Measurements from ENCODE around the gene LAIR1.

The LAIR1 gene

DNA sequence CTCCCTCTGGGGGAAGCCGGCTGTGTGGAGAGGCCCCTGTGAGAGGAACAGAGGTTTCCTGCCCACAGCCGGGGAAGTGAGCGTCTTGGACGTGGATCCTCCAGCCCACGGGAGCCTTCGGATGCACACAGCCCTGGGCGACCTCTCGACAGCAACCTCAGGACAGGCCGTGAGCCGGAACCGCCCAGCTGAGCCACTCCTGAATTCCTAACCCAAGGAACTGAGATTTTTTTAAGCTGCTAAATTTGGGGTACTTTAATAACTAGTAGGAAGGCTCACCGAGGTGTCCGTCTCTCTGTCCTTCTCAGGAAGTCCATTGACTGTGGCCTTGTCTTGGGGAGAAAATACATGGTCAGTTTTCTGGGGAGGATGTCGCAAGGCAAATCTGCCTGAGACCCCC is 9.1 kb downstream of the LAIR1 start:
- Histone ChIP-seq H3K27me3 (ENCODE audit: insufficient read depth, insufficient read length) (no peaks in the 10 kb centered on the region), H3K9ac (ENCODE audit: insufficient read length, low read depth) (no peak overlapping the region), H3K4me3 (ENCODE audit: insufficient read length, low read depth) (no peak overlapping the region), H3K4me1 (ENCODE audit: insufficient read depth, insufficient read length) (peaks cover 2% of the 10 kb centered on the region), H3K9me3 (ENCODE audit: insufficient read depth, low read length) (no peaks in the 10 kb centered on the region), H3K36me3 (ENCODE audit: insufficient read depth, insufficient read length, low read length) (no peaks in the 10 kb centered on the region)
- TF ChIP-seq YY1 (IDR thresholded peaks at IDR 0.05; ENCODE audit: insufficient read depth, insufficient read length) (no peak), ZNF274 (IDR thresholded peaks at IDR 0.05; ENCODE audit: low read depth, low read length) (no peak)
- no peak for DNase-seq (ENCODE audit: low read depth, low spot score)

DNA sequence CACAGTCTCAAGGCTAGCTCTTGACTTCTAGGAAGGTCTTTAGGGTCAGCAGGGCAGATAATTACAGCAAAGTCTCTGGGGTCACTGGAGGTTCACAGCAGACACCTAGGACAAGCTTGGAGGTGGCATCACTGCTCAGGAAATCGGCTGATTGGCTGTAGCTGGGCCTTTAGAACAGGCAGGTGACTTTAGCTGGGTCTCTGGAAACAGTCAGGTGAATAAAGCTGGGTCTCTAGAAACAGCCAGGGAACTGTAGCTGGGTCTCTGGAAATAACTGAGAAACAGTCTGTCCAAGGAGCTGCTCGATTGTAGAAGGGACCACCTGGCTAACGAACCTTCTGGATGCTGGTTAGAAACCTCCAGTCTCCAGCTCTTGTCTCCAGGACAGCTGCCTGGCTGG is 10.0 kb downstream of the LAIR1 start:
- Histone ChIP-seq H3K36me3 (ENCODE audit: insufficient read depth, insufficient read length, low read length) (no peaks in the 10 kb centered on the region), H3K9me3 (ENCODE audit: insufficient read depth, low read length) (no peaks in the 10 kb centered on the region), H3K4me1 (ENCODE audit: insufficient read depth, insufficient read length) (peaks cover 2% of the 10 kb centered on the region), H3K4me3 (ENCODE audit: insufficient read length, low read depth) (no peak overlapping the region), H3K9ac (ENCODE audit: insufficient read length, low read depth) (no peak overlapping the region), H3K27me3 (ENCODE audit: insufficient read depth, insufficient read length) (peaks cover 7% of the 10 kb centered on the region)
- TF ChIP-seq SUZ12 (IDR thresholded peaks at IDR 0.05; ENCODE audit: extremely low read depth, insufficient read depth, insufficient read length) (no peak), YY1 (IDR thresholded peaks at IDR 0.05; ENCODE audit: insufficient read depth, insufficient read length) (no peak), ZNF274 (IDR thresholded peaks at IDR 0.05; ENCODE audit: low read depth, low read length) (no peak)
- no peak for DNase-seq (ENCODE audit: low read depth, low spot score)

DNA sequence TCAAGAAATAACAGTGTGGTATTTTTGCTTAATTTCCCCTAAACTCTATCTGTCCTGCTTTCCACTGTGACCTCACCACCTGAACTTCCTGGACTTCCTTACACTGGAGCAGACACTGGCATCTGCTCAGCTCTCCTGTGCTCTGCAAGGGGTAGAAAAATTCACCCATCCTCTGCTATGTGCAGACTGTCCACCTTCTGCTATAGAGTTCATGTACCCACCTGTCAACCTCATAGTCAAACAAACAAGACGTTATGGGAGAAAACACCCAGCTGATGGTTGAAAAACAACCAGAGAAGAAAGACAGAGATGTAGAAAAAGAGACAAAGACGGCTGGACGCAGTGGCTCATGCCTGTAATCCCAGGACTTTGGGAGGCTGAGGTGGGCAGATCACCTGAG is 12.2 kb downstream of the LAIR1 start:
- DNase-seq (ENCODE audit: low read depth, low spot score): no peak
- peaks cover 16% of the 10 kb centered on the region for H3K27me3 ChIP-seq (ENCODE audit: insufficient read depth, insufficient read length)
- H3K4me1 ChIP-seq (ENCODE audit: insufficient read depth, insufficient read length): peaks cover 2% of the 10 kb centered on the region
- H3K4me3 ChIP-seq (ENCODE audit: insufficient read length, low read depth): no peak overlapping the region
- H3K36me3 ChIP-seq (ENCODE audit: insufficient read depth, insufficient read length, low read length): no peaks in the 10 kb centered on the region
- H3K9ac ChIP-seq (ENCODE audit: insufficient read length, low read depth): no peak overlapping the region
- TF ChIP-seq YY1 (IDR thresholded peaks at IDR 0.05; ENCODE audit: insufficient read depth, insufficient read length) (no peak), ZNF274 (IDR thresholded peaks at IDR 0.05; ENCODE audit: low read depth, low read length) (no peak), SUZ12 (IDR thresholded peaks at IDR 0.05; ENCODE audit: extremely low read depth, insufficient read depth, insufficient read length) (no peak)
- H3K9me3 ChIP-seq (ENCODE audit: insufficient read depth, low read length): no peaks in the 10 kb centered on the region

DNA sequence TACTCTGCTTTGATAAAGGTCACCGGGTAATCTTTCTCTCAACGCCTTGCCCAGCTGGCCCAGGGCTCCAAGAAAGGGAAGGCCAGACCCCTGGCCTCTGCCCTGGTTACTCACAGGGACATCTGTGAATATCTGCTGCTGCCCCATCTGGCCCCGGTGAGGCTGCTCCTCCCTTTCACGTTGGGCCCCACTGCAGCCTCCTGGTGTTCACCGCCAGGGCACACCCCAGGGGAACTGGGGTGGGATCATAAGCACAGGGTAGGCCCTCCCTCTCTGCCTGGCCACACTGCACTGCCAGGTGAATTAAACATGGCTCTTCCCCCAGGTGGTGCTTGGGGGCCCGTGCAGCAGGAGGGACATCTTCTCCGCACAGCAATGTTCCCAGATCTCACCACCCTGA is 12.7 kb downstream of the LAIR1 start:
- DNase-seq (ENCODE audit: low read depth, low spot score): no peak
- H3K9me3 ChIP-seq (ENCODE audit: insufficient read depth, low read length): no peaks in the 10 kb centered on the region
- no peak overlapping the region for H3K4me3 ChIP-seq (ENCODE audit: insufficient read length, low read depth)
- peaks cover 20% of the 10 kb centered on the region for H3K27me3 ChIP-seq (ENCODE audit: insufficient read depth, insufficient read length)
- no peak overlapping the region for H3K9ac ChIP-seq (ENCODE audit: insufficient read length, low read depth)
- no peaks in the 10 kb centered on the region for H3K36me3 ChIP-seq (ENCODE audit: insufficient read depth, insufficient read length, low read length)
- TF ChIP-seq ZNF274 (IDR thresholded peaks at IDR 0.05; ENCODE audit: low read depth, low read length): no peak
- TF ChIP-seq SUZ12 (IDR thresholded peaks at IDR 0.05; ENCODE audit: extremely low read depth, insufficient read depth, insufficient read length): no peak
- no peak for TF ChIP-seq YY1 (IDR thresholded peaks at IDR 0.05; ENCODE audit: insufficient read depth, insufficient read length)
- no peaks in the 10 kb centered on the region for H3K4me1 ChIP-seq (ENCODE audit: insufficient read depth, insufficient read length)

DNA sequence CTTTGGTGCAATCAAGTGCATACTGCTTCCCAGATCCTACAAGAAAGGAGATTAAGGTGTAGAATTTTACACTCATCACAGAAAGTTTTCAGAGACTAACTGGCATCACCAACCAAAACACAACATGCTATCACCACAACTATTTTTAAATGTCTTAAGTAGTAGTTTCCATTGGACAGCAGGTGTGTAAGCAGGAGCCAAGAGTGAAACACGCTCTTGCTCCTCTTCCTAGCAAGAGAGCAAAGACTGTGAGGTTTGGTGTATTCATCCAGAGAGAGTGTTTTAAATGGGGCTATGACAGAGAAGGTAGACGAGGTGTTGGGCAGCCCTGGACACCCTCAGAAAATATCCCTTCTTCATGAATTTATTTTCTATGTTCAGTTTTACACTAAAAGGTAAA is 13.3 kb downstream of the LAIR1 start:
- H3K4me1 ChIP-seq (ENCODE audit: insufficient read depth, insufficient read length): no peaks in the 10 kb centered on the region
- H3K27me3 ChIP-seq (ENCODE audit: insufficient read depth, insufficient read length): peaks cover 22% of the 10 kb centered on the region
- H3K4me3 ChIP-seq (ENCODE audit: insufficient read length, low read depth): no peak overlapping the region
- DNase-seq (ENCODE audit: low read depth, low spot score): no peak
- no peaks in the 10 kb centered on the region for H3K9me3 ChIP-seq (ENCODE audit: insufficient read depth, low read length)
- H3K36me3 ChIP-seq (ENCODE audit: insufficient read depth, insufficient read length, low read length): no peaks in the 10 kb centered on the region
- TF ChIP-seq SUZ12 (IDR thresholded peaks at IDR 0.05; ENCODE audit: extremely low read depth, insufficient read depth, insufficient read length) (no peak), YY1 (IDR thresholded peaks at IDR 0.05; ENCODE audit: insufficient read depth, insufficient read length) (no peak), ZNF274 (IDR thresholded peaks at IDR 0.05; ENCODE audit: low read depth, low read length) (no peak)
- no peak overlapping the region for H3K9ac ChIP-seq (ENCODE audit: insufficient read length, low read depth)

DNA sequence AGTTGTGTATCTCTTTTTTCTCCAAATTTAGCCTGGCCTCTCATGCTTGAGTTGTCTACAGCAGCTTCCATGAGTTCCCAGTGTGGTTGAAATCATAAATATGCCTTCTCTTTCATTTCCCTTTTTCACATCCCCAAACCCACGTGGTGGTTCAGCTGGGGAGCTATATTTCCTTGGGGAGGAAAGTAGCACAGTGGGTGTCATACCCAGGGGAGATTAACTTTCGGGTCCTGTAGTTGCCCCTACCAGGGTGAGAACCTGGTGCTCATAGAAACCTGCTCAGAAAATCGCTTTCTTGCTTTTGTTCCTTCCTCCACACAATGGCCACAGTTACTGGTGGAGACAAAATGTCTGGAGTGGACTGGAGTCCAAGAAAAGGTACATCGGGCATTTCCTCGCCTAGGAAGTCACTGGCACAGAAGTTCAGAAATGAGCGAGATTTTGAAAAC is 18.8 kb downstream of the LAIR1 start:
- H3K9me3 ChIP-seq (ENCODE audit: insufficient read depth, low read length): no peaks in the 10 kb centered on the region
- DNase-seq (ENCODE audit: low read depth, low spot score): no peak
- H3K4me3 ChIP-seq (ENCODE audit: insufficient read length, low read depth): no peak overlapping the region
- no peaks in the 10 kb centered on the region for H3K36me3 ChIP-seq (ENCODE audit: insufficient read depth, insufficient read length, low read length)
- H3K9ac ChIP-seq (ENCODE audit: insufficient read length, low read depth): no peak overlapping the region
- peaks cover 22% of the 10 kb centered on the region for H3K27me3 ChIP-seq (ENCODE audit: insufficient read depth, insufficient read length)
- no peaks in the 10 kb centered on the region for H3K4me1 ChIP-seq (ENCODE audit: insufficient read depth, insufficient read length)
- no peak for TF ChIP-seq ZNF274 (IDR thresholded peaks at IDR 0.05; ENCODE audit: low read depth, low read length)
- no peak for TF ChIP-seq SUZ12 (IDR thresholded peaks at IDR 0.05; ENCODE audit: extremely low read depth, insufficient read depth, insufficient read length)
- no peak for TF ChIP-seq YY1 (IDR thresholded peaks at IDR 0.05; ENCODE audit: insufficient read depth, insufficient read length)

DNA sequence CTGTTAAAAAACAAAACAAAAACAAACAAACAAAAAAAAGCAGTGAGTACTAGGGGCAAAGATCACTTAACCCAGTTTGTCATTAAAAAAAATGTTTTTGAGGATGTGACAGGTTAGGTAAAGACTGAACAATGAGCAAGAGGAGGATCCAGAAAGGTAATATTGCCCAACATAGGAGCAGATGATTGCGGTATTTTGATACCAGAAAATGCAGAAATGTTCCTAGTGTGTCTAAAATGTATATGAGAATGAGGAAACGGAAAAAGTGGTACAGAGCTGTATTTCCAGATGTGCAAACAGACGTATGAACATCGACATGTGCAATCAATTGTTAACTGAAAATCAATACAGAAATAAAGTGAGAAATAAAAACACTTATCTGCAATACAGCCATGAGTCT is 20.9 kb downstream of the LAIR1 start:
- Histone ChIP-seq H3K9me3 (ENCODE audit: insufficient read depth, low read length) (no peaks in the 10 kb centered on the region), H3K27me3 (ENCODE audit: insufficient read depth, insufficient read length) (peaks cover 8% of the 10 kb centered on the region), H3K9ac (ENCODE audit: insufficient read length, low read depth) (no peak overlapping the region), H3K36me3 (ENCODE audit: insufficient read depth, insufficient read length, low read length) (no peaks in the 10 kb centered on the region), H3K4me3 (ENCODE audit: insufficient read length, low read depth) (no peak overlapping the region), H3K4me1 (ENCODE audit: insufficient read depth, insufficient read length) (no peaks in the 10 kb centered on the region)
- no peak for DNase-seq (ENCODE audit: low read depth, low spot score)
- TF ChIP-seq ZNF274 (IDR thresholded peaks at IDR 0.05; ENCODE audit: low read depth, low read length) (no peak), YY1 (IDR thresholded peaks at IDR 0.05; ENCODE audit: insufficient read depth, insufficient read length) (no peak), SUZ12 (IDR thresholded peaks at IDR 0.05; ENCODE audit: extremely low read depth, insufficient read depth, insufficient read length) (no peak)

DNA sequence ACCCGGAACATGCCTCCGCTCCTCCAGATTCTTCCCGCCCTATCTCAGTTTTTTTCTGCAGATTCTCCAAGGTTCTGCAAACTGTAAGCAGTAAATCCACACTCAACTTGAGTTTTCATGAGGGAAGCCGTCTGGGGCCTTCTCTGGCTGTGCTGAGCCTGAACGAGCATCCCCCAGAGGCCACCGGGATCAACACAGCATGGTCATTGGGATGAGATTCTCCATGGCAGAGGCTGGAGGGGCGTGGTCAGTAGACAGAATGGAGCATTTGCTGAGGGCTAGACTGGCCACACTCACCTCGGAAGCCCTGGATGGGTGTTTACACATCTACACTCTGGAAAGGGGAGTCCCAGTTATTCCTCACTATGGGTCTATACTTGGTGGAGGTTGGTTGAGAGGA is 23.4 kb downstream of the LAIR1 start:
- TF ChIP-seq ZNF274 (IDR thresholded peaks at IDR 0.05; ENCODE audit: low read depth, low read length): no peak
- TF ChIP-seq SUZ12 (IDR thresholded peaks at IDR 0.05; ENCODE audit: extremely low read depth, insufficient read depth, insufficient read length): no peak
- no peak for TF ChIP-seq YY1 (IDR thresholded peaks at IDR 0.05; ENCODE audit: insufficient read depth, insufficient read length)
- no peak for DNase-seq (ENCODE audit: low read depth, low spot score)
- Histone ChIP-seq H3K27me3 (ENCODE audit: insufficient read depth, insufficient read length) (no peaks in the 10 kb centered on the region), H3K4me1 (ENCODE audit: insufficient read depth, insufficient read length) (no peaks in the 10 kb centered on the region), H3K9ac (ENCODE audit: insufficient read length, low read depth) (no peak overlapping the region), H3K4me3 (ENCODE audit: insufficient read length, low read depth) (no peak overlapping the region), H3K9me3 (ENCODE audit: insufficient read depth, low read length) (no peaks in the 10 kb centered on the region), H3K36me3 (ENCODE audit: insufficient read depth, insufficient read length, low read length) (no peaks in the 10 kb centered on the region)

Measured in NT2/D1 (cell line).